ENCODE measurements around the gene PRKCE. TPM values are rescaled to one million over a fixed set of nuclear protein-coding genes. Genes with fewer than 3 reads are reported as not detected.

The PRKCE gene
- polyA plus RNA-seq, 1 of the 3 experiments (the other 2 are of a cell fraction): 16.3 TPM

DNA sequence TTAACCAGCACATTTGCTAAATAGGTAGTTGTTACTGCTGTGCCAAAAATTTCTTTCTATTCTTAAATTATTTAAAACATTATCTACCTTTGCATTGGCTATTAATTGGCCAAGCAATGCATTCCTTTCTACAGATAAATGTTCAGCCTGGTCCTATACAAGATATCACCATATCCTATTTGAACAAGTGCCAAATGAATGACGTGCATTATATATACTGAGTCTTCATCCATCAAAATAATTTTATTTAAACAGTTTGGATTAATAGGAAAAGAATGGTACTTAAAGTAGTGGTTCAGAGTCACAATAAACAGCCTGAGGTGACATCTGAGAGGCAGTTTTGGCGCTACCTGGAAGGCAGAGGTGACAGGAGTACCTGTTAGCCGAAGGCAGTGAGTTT is 415.6 kb downstream of the PRKCE start:
- H3K4me2 ChIP-seq: peak overlapping the region; percentile 51
- CTCF ChIA-PET: no interaction called here

GRCh38 chr2:46067501-46068305 is 416.2 kb downstream of the PRKCE start:
- H3K4me3 ChIP-seq (ENCODE audit: low read depth in 2 of 2, low read length in 1 of 2): peak overlapping the region; percentile 2 to 33; a peak in 2 of 4 replicates
- peak overlapping the region; percentile 82 to 90 for H3K27ac ChIP-seq (ENCODE audit: low read depth in 2 of 2, low read length in 1 of 2)
- no peaks in the 10 kb centered on the region for H3K27me3 ChIP-seq (ENCODE audit: insufficient read depth)
- H3F3A ChIP-seq (replicated peaks; ENCODE audit: insufficient read depth): peaks cover 26% of the 10 kb centered on the region
- 39% methylated on average over 13 of the region's 13 CpGs for WGBS (ENCODE audit: low lambda C conversion rate)
- no peaks in the 10 kb centered on the region for H3K79me2 ChIP-seq (ENCODE audit: insufficient read depth)
- H3K36me3 ChIP-seq (replicated peaks in 1 of 2; ENCODE audit: control insufficient read depth in 1 of 2, insufficient read depth in 2 of 2, low read length in 1 of 2): no peaks in the 10 kb centered on the region
- POLR2A ChIA-PET: no interaction called here
- H3K9me3 ChIP-seq: no peaks in the 10 kb centered on the region
- peaks cover 26 to 45% of the 10 kb centered on the region in 2 experiments for H3K4me1 ChIP-seq (ENCODE audit: control insufficient read depth in 1 of 2, insufficient read depth in 2 of 2, low read depth in 1 of 2, low read length in 1 of 2)
- peak overlapping the region; percentile 38; the same call in 1 of the 2 replicates for H3K9ac ChIP-seq
- no peak overlapping the region for H2AFZ ChIP-seq (ENCODE audit: low read depth)
- H4K20me1 ChIP-seq (ENCODE audit: insufficient read depth): no peaks in the 10 kb centered on the region
- DNase-seq: no peak
- H3K9me2 ChIP-seq: no peaks in the 10 kb centered on the region
- CTCF ChIA-PET: interaction anchor here (1.6 kb wide), 1 partner anchor 19 kb away, joined by 4 read pairs; no protein-coding TSS in a partner anchor
- H3K4me2 ChIP-seq: peak overlapping the region; percentile 51
- TF ChIP-seq FOXM1 (IDR thresholded peaks at IDR 0.05; ENCODE audit: low read depth): peak; percentile 97
- TF ChIP-seq MEF2A (IDR thresholded peaks at IDR 0.05; ENCODE audit: borderline replicate concordance, low read depth): peak; percentile 95
- TF ChIP-seq RFX5 (IDR thresholded peaks at IDR 0.05; ENCODE audit: low read length): no peak
- TF ChIP-seq POLR2AphosphoS5 (IDR thresholded peaks at IDR 0.05; ENCODE audit: low read depth, low read length): peak; percentile 93
- no peak for TF ChIP-seq GATA2 (CRISPR knock-in tag; IDR thresholded peaks at IDR 0.05)
- TF ChIP-seq RAD21 (IDR thresholded peaks at IDR 0.05; ENCODE audit: low read length): no peak
- peak; percentile 57; the same call in 1 of the 2 replicates for TF ChIP-seq REST (IDR thresholded peaks at IDR 0.05; ENCODE audit: low read depth, low read length)
- TF ChIP-seq YY1 (IDR thresholded peaks at IDR 0.05; ENCODE audit: low read depth): no peak
- TF ChIP-seq FOSL2 (IDR thresholded peaks at IDR 0.05; ENCODE audit: borderline replicate concordance, low read depth): peak; percentile 93
- peak; percentile 53; the same call in 1 of the 2 replicates for TF ChIP-seq TAF1 (IDR thresholded peaks at IDR 0.05; ENCODE audit: borderline replicate concordance, low read depth, low read length)
- TF ChIP-seq CHD2 (IDR thresholded peaks at IDR 0.05; ENCODE audit: low read length, partially characterized antibody): no peak

More for the DNA sequence above, 415.6 kb downstream of the PRKCE start:
- whole genome bisulfite sequencing (ENCODE audit: low lambda C conversion rate): 82% methylated on average over 3 of the region's 3 CpGs
- POLR2A ChIA-PET: no interaction called here
- no peaks in the 10 kb centered on the region for H3K27me3 ChIP-seq (ENCODE audit: insufficient read depth)
- no peaks in the 10 kb centered on the region for H3K79me2 ChIP-seq (ENCODE audit: insufficient read depth)
- H3F3A ChIP-seq (replicated peaks; ENCODE audit: insufficient read depth): peaks cover 20% of the 10 kb centered on the region
- H4K20me1 ChIP-seq (ENCODE audit: insufficient read depth): no peaks in the 10 kb centered on the region
- H3K9ac ChIP-seq: peak overlapping the region; percentile 32; the same call in 1 of the 2 replicates
- no peak overlapping the region for H2AFZ ChIP-seq (ENCODE audit: low read depth)
- TF ChIP-seq PBX3 (IDR thresholded peaks at IDR 0.05) (peak; percentile 3; the same call in 1 of the 2 replicates), CTCF (IDR thresholded peaks at IDR 0.05) (no peak)
- H3K9me2 ChIP-seq: no peaks in the 10 kb centered on the region
- no peaks in the 10 kb centered on the region for H3K9me3 ChIP-seq
- H3K4me1 ChIP-seq (ENCODE audit: control insufficient read depth in 1 of 2, insufficient read depth in 2 of 2, low read depth in 1 of 2, low read length in 1 of 2): peaks cover 20 to 39% of the 10 kb centered on the region in 2 experiments
- H3K4me3 ChIP-seq (ENCODE audit: low read depth in 2 of 2, low read length in 1 of 2): no peak overlapping the region
- H3K36me3 ChIP-seq (replicated peaks in 1 of 2; ENCODE audit: control insufficient read depth in 1 of 2, insufficient read depth in 2 of 2, low read length in 1 of 2): no peaks in the 10 kb centered on the region
- peak overlapping the region; percentile 82 to 90 for H3K27ac ChIP-seq (ENCODE audit: low read depth in 2 of 2, low read length in 1 of 2)
- DNase-seq: no peak

Data from SK-N-SH (cell line).